ENCODE measurements around the gene CMTM3. TPM values are rescaled to one million over a fixed set of nuclear protein-coding genes. Genes with fewer than 3 reads are reported as not detected.
A peak's percentile ranks its signal among the peaks of the same experiment; 100 is the strongest.

The CMTM3 gene
- total RNA-seq (2014; rRNA removed; shearing (Covaris generic)): 16.4 and 20.0 TPM in 2 replicates
- polyA plus RNA-seq (2016; fragmentation: Nextera tagmentation; extraction: Ambion mirVana): 16.6 and 17.5 TPM in 2 replicates
- long read RNA-seq, transcript CMTM3-214 (5 exons, 1,934 nt): major isoform, 15 of 24 reads
- long read RNA-seq, partial matches to known transcripts: 0 of 24 reads
- long read RNA-seq, other reads (novel, unspliced or antisense): 8 of 24 reads

- H3K9me3 Mint-ChIP-seq: peaks cover 10% of the 10 kb centered on the region
- Histone ChIP-seq H3K36me3 (ENCODE audit: insufficient read depth) (no peaks in the 10 kb centered on the region), H3K79me2 (replicated peaks; ENCODE audit: insufficient read depth) (0 out of 2 replicates have a peak, but pooled peaks cover 4% of the 10 kb centered on the region), H3K27me3 (ENCODE audit: insufficient read depth) (peaks cover 7% of the 10 kb centered on the region), H3K4me3 (peak within 1 kb of the TSS; percentile 83), H3F3A (replicated peaks; ENCODE audit: low read depth) (no peaks in the 10 kb centered on the region; the same call in 1 of the 2 replicates), H3K9me2 (ENCODE audit: insufficient read depth) (no peaks in the 10 kb centered on the region), H2AFZ (peak within 1 kb of the TSS; percentile 94), H3K27ac (ENCODE audit: low read depth) (peak within 1 kb of the TSS; percentile 89), H3K4me1 (ENCODE audit: insufficient read depth) (peaks cover 15% of the 10 kb centered on the region), H3K4me2 (peak within 1 kb of the TSS; percentile 82), H4K20me1 (replicated peaks; ENCODE audit: insufficient read depth) (peaks cover 12% of the 10 kb centered on the region; the same call in 1 of the 2 replicates)
- peaks cover 36% of the 10 kb centered on the region for H3K4me1 Mint-ChIP-seq
- peak within 1 kb of the TSS; percentile 87 for H3K4me3 Mint-ChIP-seq
- H3K27me3 Mint-ChIP-seq (ENCODE audit: insufficient read depth, low read depth, poor library complexity): peaks cover 18% of the 10 kb centered on the region
- TF ChIP-seq POLR2AphosphoS5 (IDR thresholded peaks at IDR 0.05; ENCODE audit: low read depth) (no peak; the same call in 1 of the 2 replicates), CTCF (conservative IDR thresholded peaks at IDR 0.05; ENCODE audit: low read depth in 2 of 2) (peak; percentile 47 to 65), CREB1 (CRISPR knock-in tag; IDR thresholded peaks at IDR 0.05; ENCODE audit: low read depth) (0 out of 2 replicates have a peak, but pooled peaks have one; percentile 28)
- H3K36me3 Mint-ChIP-seq (ENCODE audit: low read depth): peaks cover 14% of the 10 kb centered on the region
- peak; percentile 84 for DNase-seq (ENCODE audit: low spot score)
- peak within 1 kb of the TSS; percentile 88 for H3K27ac Mint-ChIP-seq
- ATAC-seq: peak; percentile 59
Measured at GRCh38 chr16:66604376-66605176, at the start of gene CMTM3. Gene CMTM3, plus strand, starts transcription at chr16:66604704. Its CDS starts 102 bp downstream, at chr16:66604806.

- no peaks in the 10 kb centered on the region for H3K27me3 Mint-ChIP-seq (ENCODE audit: insufficient read depth, low read depth, poor library complexity)
- H3K4me3 ChIP-seq: no peak overlapping the region
Measured at GRCh38 chr16:66560107-66560506, 44.4 kb upstream of the CMTM3 start.

More at GRCh38 chr16:66560107-66560506, 44.4 kb upstream of the CMTM3 start:
- Mint-ChIP-seq H3K36me3 (ENCODE audit: low read depth) (no peaks in the 10 kb centered on the region; the same call in 2 of the 3 replicates), H3K4me3 (no peak overlapping the region), H3K9me3 (no peaks in the 10 kb centered on the region), H3K4me1 (no peaks in the 10 kb centered on the region), H3K27ac (no peak overlapping the region)
- Histone ChIP-seq H3K27ac (ENCODE audit: low read depth) (no peak overlapping the region), H3K36me3 (ENCODE audit: insufficient read depth) (no peaks in the 10 kb centered on the region), H3K4me1 (ENCODE audit: insufficient read depth) (no peaks in the 10 kb centered on the region), H3K79me2 (replicated peaks; ENCODE audit: insufficient read depth) (0 out of 2 replicates have a peak, but pooled peaks cover 5% of the 10 kb centered on the region), H3K4me2 (no peak overlapping the region), H3K27me3 (ENCODE audit: insufficient read depth) (no peaks in the 10 kb centered on the region), H3K9me2 (ENCODE audit: insufficient read depth) (no peaks in the 10 kb centered on the region), H2AFZ (no peak overlapping the region), H3F3A (replicated peaks; ENCODE audit: low read depth) (no peaks in the 10 kb centered on the region), H4K20me1 (replicated peaks; ENCODE audit: insufficient read depth) (0 out of 2 replicates have a peak, but pooled peaks cover 3% of the 10 kb centered on the region)
- DNase-seq (ENCODE audit: low spot score) (no peak), ATAC-seq (no peak)
- no peak for TF ChIP-seq EZH2phosphoT487 (IDR thresholded peaks at IDR 0.05; ENCODE audit: unreplicated experiment)
- no peak for TF ChIP-seq CTCF (conservative IDR thresholded peaks at IDR 0.05; ENCODE audit: low read depth in 2 of 2)
- TF ChIP-seq JUNB (IDR thresholded peaks at IDR 0.05; ENCODE audit: unreplicated experiment): no peak
- TF ChIP-seq NANOG (IDR thresholded peaks at IDR 0.05; ENCODE audit: borderline replicate concordance): no peak
- no peak for TF ChIP-seq EZH2 (IDR thresholded peaks at IDR 0.05; ENCODE audit: low read depth, unreplicated experiment)
- no peak for TF ChIP-seq ZNF114 (CRISPR knock-in tag; IDR thresholded peaks at IDR 0.05)
- TF ChIP-seq ZNF462 (CRISPR knock-in tag; IDR thresholded peaks at IDR 0.05): no peak

Measured in GM23338 (cell line).